Dermis microvascular lymphatic vessel endothelial cell (primary cell): Measurements from ENCODE around the gene SLC24A5. TPM values are rescaled to one million over a fixed set of nuclear protein-coding genes. Genes with fewer than 3 reads are reported as not detected.

Experiments used
- DNase-seq, 2 donors: peaks; one replicate each; pipeline versions ENCODE4 v3.0.0 to v3.0.0-alpha.2; 2010; ENCODE audit warnings: low read depth in 2 of 2
- total RNA-seq: library from RNA; depleted of rRNA; stranded (reverse); fragments of >200 nt; gene quantifications from 2 replicates; pipeline ENCODE4 v1.2.1, GENCODE V29; 2014

Gene SLC24A5
- not detected in 2 replicates for total RNA-seq

GRCh38 chr15:48120745-48121144 lies at the start of gene SLC24A5:
SLC24A5 (plus strand) TSS chr15:48120990; CDS start chr15:48121045, 55 bp downstream.
- DNase-seq: no peak

GRCh38 chr15:48072941-48073340 lies 47.8 kb upstream of the SLC24A5 start:
- DNase-seq: no peak

GRCh38 chr15:48073881-48074280 lies 46.9 kb upstream of the SLC24A5 start:
- DNase-seq: no peak

GRCh38 chr15:48076454-48076853 lies 44.3 kb upstream of the SLC24A5 start:
- no peak for DNase-seq

GRCh38 chr15:48077616-48078184 lies 43.1 kb upstream of the SLC24A5 start:
- DNase-seq: no peak

GRCh38 chr15:48084759-48085590 lies 35.8 kb upstream of the SLC24A5 start:
- DNase-seq: peak in 1 of 2 donors; percentile 35

GRCh38 chr15:48085591-48085930 lies 35.2 kb upstream of the SLC24A5 start:
- no peak for DNase-seq

GRCh38 chr15:48086133-48086532 lies 34.7 kb upstream of the SLC24A5 start:
- DNase-seq: no peak

- no peak for DNase-seq
These were observed 34.2 kb upstream of the SLC24A5 start for GRCh38 chr15:48086576-48086975.

GRCh38 chr15:48087844-48088243 lies 32.9 kb upstream of the SLC24A5 start:
- DNase-seq: no peak

- DNase-seq: no peak
These were observed 31.1 kb upstream of the SLC24A5 start for GRCh38 chr15:48089702-48090101.

- no peak for DNase-seq
These were observed 30.7 kb upstream of the SLC24A5 start for GRCh38 chr15:48090115-48090514.

GRCh38 chr15:48090666-48091065 lies 30.1 kb upstream of the SLC24A5 start:
- no peak for DNase-seq

- no peak for DNase-seq
These were observed 29.3 kb upstream of the SLC24A5 start for GRCh38 chr15:48091522-48091921.

- no peak for DNase-seq
These were observed 24.4 kb upstream of the SLC24A5 start for GRCh38 chr15:48096355-48096786.

- no peak for DNase-seq
These were observed 24.0 kb upstream of the SLC24A5 start for GRCh38 chr15:48096813-48097212.

GRCh38 chr15:48097264-48097663 lies 23.5 kb upstream of the SLC24A5 start:
- no peak for DNase-seq

- DNase-seq: no peak
These were observed 19.3 kb upstream of the SLC24A5 start for GRCh38 chr15:48101376-48101961.

GRCh38 chr15:48102167-48102566 lies 18.6 kb upstream of the SLC24A5 start:
- no peak for DNase-seq

- no peak for DNase-seq
These were observed 17.1 kb upstream of the SLC24A5 start for GRCh38 chr15:48103647-48104046.

- DNase-seq: no peak
These were observed 14.9 kb upstream of the SLC24A5 start for GRCh38 chr15:48105936-48106335.

GRCh38 chr15:48109212-48109611 lies 11.6 kb upstream of the SLC24A5 start:
- DNase-seq: no peak
